Activated CD8-positive, alpha-beta memory T cell treated with anti-CD3 and anti-CD28 coated beads, Interleukin-2, amount 50 U/mL, for 4 hours (primary cell): ENCODE results near the gene FTO.
"Not testable (repeated sequence)": the region's sequence is repeated elsewhere in the genome, so short reads cannot be mapped to it uniquely, and the experiment has no call there.

Experiments used
- DNase-seq: peaks from one replicate; pipeline ENCODE4 v3.0.0-alpha.2; 2020

The FTO gene

DNA sequence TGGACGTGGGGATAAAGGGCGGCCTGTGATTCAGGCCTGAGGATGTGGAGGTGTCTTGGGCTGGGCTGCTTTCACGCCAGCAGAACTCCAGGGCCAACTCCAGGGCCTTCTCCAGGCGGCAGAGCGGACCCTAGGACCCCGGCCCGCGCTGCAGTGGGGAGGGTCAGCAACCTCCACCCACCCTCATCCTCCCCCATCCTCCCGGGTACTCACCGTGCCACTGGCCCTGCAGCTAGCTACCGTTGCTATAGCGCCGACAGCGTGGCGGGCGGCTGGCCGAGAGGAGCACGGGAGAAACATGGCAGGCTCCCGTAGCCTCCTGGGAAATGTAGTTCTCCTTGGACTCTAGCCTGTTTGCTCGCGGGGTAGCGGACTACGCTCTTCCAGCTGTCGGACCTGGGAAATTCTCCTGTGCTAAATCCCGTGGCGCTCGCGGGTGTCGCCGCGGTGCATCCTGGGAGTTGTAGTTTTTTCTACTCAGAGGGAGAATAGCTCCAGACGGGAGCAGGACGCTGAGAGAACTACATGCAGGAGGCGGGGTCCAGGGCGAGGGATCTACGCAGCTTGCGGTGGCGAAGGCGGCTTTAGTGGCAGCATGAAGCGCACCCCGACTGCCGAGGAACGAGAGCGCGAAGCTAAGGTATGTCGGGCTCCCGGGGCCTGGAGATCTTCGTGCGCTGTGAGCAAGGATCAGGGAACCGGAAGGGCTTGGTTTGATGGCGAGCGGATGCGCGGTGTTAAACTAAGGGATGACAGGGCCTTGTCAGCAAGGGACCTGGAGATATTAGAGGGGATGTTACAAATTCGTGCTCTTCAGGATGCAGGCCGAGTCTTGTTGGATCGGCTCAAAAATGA is at the start of gene FTO, which contains the start of gene RPGRIP1L:
TSS of gene FTO (plus strand) at position 567 of the 855 bp plus-strand sequence.
TSS of gene RPGRIP1L (minus strand) at position 270 of the 855 bp plus-strand sequence. CDS start 3,136 bp downstream, outside the sequence.
- DNase-seq, result peak; percentile 97

DNA sequence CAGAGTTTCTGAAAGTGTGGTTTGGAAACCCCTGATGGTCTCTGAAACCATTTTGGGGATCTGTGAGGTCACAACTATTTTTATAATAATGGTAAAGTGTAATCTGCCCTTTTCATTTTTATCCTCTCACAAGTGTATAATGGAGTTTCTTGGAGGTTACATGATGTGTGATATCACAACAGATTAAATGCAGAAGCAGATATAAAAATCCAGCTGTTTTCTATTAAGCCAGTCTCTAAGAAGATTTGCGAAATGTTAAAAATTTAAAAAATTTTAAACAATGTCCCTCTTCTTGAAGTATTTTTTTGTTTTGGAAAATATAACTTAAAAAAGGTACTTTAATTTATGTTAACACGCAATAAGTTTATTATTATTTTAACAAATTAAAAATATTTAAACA is 49.0 kb upstream of the FTO start:
- no peak for DNase-seq

DNA sequence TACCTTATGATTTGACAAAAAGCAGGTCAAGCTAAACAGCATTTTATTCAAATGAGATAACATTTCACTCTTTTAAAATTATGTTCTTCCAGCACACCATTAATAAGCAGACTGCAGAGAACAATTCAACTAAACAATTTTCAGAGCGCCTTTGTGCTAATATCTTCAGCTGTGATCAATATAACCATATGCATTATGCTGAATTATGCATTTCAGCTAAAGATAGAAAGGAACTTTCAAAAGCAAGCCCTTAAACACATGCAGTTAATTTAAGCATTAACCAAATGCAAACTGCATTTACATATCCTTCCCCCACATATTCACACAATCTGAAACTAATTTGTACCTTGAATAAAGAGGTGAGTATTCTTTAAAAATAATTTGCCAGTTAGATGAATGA is 41.9 kb upstream of the FTO start:
- DNase-seq, result no peak

DNA sequence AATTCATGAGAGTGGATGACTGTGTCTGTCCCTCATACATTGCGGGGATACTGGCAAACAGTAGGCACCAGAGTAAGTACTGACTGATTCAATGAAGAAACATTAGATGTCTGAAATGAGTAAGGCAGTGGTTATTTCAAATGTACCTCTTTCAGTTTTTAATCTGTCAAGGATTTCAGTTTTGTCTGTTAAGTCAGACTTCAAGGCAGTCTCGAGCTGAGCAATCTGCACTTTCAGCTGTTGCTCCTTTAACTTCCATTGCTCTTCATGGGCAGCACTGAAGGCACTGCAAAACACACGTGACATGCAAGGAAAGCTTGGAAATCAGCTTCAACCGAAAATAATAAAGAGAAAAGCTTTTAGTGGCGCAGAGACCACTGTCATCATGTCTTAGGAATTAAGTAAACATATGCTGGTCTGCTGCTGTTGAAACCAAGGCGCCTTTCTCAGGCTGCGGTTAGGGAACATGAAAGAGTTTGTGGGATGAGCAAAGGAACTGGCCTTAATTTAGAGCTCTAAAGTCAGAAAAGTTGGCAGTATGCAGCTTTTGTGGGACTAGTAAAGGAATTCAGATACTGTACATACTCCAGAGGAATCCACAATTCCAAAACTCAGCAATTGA is 39.1 kb upstream of the FTO start:
- DNase-seq, result no peak

DNA sequence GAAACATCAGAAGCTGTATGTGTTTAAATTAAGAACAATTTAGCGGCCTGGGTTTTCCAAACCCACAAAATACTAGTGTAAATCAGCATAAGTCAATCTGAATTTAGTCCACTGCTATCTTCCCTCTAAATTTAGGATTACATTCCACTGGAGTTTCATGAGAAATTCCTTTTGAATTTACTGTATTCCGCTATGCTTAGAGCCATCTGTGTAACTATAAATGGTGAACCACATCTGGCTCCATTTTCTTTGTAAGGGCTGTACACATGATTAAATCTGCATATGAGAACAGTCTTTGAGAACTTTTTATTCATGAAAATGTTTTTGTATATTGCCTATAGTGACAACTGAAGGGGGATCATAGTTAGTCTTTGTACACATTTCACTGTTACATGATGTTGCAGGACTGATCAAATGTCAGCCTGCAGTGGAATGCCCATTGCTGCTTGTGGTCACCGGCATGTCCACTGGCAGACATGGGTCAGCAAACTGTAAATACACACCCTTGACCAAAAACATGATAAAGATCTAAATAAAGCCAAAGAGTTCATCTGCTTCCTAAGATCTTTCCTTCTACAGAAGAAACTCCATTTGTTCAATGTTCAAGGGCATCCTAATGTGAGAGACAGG is 37.1 kb upstream of the FTO start:
- no peak for DNase-seq

DNA sequence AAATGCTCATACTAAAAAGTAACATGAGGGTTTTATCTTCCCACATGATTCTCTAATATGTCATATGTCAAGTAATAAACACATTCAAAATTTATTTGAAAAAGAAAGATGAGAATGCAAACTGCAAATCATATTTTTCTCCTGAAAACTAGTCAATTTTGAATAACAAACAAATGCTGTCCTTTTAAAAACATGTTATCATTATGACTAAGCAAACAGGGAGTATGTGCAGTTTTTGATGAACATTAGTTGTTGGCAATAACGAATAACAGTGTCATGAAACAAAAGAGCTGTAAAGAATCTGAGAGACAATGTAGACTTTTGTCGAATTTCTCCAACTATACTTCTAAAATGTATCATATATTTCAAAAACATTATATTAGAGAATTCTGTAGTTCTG is 35.1 kb upstream of the FTO start:
- no peak for DNase-seq

DNA sequence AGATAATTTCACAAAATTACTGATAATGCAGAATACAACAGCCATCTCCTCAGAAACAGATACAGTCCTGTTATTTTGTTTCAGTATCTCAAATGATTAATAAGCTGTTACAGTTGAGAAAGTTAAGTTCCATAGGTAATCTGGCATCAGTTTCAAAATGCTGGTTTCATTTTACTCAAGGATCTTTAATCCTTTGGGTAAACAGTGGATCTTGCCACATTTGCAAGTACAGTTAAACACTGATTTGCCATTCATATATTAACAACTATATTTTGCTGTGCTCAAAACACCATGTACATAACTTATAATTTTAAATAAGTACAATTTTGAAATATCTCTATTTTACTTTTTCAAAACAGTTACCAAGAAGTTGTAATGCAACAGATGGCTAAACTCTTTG is 31.5 kb upstream of the FTO start:
- no peak for DNase-seq

DNA sequence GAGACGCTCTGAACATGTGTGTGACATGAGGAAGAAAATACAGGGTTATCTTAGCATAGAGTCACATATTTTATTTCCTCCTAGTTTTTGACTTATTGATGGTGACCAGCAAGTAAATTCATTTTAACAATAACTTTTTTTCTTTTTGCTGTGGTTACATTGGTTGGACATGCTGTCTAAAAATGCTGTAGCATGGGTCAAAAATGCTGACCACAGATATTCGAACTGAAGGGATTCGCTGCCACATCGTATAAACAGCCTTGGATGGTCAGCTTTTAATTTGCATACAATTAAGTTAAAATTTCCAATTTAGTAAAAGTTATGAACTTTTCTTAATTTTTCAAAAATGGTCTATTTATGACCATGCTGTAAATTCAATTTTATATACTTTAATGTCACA is 30.8 kb upstream of the FTO start:
- DNase-seq, result no peak

DNA sequence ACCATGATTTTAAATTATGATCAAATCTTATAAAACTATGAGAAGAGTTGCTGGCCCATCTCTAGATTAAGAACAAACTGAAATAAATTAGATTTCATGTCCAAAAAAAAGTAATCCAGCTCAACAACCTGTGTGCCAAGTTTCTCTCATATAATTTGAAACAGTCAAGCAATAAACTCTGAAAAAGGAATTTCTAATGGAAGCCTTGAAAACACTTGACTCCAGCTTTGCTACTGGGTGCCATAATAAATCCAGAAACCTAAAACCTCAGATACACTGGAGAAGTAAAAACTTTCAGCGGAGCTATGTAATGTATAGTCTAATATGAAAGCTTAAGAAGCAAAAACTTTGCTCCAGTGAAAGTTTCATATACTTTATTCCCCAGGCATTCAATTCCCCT is 25.8 kb upstream of the FTO start:
- no peak for DNase-seq

DNA sequence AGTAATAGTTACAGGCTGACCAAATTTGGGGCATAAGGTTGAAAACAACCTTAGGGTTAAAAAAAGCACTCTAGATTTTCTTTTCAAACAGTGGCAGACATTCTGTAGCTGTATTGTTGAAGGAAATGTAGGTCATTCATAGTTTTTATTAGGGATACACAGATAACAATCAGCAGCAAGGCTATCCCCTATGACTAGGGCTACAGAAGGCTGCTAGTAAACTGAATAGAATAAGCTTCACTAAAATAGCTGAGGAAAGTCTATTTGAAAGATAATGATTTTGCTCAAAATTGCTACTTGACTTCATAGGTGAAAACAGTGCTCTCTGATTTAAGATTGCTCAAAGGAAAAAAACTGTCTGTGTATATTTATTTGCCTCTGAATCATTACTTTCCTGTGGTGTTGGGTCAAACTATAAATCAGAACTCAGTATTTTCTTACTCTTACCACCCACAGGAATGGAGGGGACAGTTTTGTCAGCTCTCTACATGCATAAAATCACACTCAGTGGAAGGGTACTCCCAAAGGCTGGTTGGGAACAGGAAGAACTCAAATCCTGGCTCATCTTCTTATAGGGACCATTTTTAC is 25.1 kb upstream of the FTO start:
- no peak for DNase-seq

DNA sequence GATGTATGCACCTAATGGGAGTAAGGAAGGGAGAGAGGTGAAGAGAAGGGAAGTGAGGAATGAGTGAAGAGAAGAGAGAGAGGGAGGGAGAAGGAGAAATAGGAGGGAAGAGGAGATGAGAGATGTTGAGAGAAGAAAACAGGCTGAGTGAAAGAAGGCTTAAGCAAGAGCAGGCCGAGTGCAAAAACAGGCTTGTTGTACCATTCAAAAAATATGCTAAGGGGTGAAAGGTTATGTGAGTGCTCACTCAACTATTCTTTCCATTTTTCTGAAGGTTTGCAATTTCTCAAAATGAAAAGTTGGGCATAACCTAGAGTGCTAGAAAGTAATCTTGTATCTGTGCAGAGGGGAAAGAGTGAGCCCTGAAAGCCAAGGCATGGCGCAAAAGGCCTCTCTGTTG is 23.2 kb upstream of the FTO start:
- no peak for DNase-seq

DNA sequence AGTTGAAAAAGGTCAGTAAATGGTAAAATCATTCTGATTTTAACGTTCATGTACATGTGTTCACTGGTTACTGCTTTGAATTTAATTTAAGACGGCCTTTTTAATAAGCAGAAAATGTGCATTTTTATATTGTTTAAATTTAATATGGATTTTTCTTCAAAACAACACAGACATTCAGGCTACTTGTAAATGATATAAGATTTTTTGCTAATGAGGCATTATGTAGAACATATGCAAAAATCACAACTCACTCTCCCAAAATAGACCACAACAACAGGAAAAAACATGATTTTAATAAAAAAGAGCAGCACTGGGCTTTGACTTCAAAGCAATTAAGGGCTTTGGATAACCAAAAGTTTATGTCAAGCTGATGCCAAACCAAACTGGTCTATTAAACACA is 22.6 kb upstream of the FTO start:
- DNase-seq, result no peak

DNA sequence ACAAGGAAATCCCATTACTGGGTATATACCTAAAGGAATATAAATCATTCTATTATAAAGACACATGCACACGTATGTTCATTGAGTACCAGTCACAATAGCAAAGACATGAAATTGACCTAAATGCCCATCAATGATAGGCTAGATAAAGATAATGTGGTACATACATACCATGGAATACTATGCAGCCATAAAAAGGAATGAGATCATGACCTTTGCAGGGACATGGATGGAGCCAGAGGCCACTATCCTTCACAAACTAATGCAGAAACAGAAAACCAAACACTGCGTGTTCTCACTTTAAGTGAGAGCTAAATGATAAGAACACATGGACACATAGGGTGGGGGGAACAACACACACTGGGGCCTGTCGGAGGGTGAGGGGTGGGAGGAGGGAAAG is 18.6 kb upstream of the FTO start:
- DNase-seq, result not testable (repeated sequence)

DNA sequence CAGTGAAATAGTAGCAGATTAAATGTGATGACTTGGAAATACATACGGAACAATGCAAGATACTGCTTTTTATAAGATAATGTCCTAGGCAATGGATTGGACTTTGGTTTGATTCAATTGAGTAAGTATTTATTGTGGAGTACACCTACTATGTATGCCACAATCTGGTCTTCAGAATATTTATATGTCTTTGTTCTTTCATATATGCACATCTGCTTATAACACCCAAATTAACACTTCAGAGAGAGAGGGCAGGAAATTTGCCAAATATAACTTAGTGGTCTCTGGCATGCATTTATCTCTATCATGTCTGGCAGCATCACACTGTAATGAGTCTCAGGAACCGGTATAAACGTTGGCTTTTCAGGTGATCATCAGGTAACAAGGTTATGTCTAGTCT is 17.2 kb upstream of the FTO start:
- no peak for DNase-seq

DNA sequence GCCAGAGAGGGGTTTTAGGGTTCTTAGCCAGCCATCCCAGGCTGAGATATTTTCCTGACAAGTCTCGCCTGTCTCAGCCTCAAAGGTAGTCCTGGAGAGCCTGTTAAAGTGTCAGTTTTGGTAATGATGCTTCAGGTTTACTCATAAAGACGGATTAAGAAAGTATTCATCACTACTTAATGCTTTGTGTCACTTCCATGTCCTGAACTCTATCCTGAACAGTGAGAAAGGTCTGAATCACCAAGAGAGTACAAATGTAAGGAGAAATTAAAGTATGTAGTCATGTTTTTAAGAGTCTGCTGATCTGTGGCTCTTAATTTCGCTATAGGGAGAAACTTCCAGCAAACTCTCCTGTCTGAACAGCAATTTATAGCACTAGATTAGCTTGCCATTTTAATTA is 14.3 kb upstream of the FTO start:
- DNase-seq, result no peak

DNA sequence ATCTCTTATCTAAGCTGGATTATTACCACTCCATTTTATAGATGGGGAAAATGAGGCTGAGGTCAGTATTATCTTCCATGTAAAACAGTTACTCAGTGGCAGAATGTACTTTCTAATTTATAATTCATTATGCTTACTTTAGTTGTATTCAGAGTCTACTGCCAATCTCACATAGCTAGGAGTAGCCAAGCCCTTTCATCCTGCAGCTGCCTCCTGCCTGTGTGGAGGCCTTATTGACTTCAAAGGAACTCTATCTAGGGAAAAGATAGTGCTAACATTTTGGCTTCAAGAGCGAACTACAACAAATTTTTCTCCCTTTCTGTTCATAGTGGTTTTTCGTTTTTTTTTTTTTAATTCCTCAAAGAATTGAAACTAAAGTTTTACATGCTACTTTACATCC is 13.2 kb upstream of the FTO start:
- no peak for DNase-seq

DNA sequence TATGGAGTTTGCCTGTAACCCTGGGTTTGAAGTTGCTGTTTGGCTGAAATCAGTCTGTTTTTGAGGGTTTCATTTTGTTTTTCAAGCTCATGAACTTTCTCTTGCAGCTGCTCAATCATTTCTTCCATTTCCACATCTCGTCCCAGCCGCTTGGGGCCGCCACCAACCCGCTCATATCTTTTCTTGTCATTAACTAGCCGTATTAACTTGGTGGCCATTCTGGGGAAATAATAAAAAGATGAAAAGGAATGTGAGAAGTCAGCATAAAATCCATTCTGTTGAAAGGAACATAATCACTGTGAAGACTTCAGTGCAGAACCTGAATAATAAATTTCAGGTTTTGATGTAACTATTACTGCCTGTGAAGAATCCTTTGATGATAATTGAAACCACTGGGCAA is 11.8 kb upstream of the FTO start:
- no peak for DNase-seq

DNA sequence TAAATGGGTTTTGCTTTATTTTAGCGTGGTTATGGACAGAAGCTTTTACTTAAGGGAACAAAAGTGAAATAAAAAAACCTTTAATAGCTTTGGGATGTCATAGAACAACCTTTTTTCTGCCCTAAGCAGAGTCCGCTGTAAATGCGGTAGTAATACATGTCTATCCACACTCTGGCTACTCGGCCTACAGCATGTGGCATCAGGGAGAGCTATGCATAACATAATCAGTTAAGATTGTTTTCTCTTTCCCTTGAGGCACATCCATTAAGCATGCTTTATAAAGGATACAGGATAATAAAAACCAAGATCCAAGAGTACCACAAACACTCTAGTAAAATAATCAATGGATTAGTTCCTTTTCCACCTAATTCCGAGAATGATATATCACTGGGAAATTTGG is 10.6 kb upstream of the FTO start:
- no peak for DNase-seq

DNA sequence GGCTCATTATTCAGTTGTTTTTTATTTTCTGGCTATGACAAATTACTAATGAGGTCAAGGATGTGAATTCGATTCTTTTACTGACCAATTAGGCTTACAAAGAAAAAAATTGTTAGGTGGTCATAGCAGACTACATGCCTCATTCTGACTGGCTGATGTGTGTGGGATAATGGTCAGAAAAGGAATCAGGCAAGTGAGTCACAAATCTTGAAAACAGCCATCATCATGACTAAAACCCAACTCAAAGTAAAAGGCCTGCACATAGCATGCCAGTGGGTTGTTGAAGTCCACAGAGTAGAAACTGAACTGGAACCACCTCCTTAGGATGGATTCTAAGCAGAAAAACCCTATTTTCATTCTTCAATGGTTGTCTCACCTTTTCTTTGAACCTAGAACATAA is 8.9 kb upstream of the FTO start:
- no peak for DNase-seq

DNA sequence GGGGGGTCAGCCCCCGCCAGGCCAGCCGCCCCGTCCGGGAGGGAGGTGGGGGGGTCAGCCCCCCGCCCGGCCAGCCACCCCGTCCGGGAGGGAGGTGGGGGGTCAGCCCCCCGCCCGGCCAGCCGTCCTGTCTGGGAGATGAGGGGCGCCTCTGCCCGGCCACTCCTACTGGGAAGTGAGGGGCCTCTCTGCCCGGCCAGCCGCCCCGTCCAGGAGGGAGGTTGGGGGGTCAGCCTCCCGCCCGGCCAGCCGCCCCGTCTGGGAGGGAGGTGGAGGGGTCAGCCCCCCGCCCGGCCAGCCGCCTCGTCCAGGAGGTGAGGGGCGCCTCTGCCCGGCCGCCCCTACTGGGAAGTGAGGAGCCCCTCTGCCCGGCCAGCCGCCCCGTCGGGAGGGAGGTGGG is 5.7 kb upstream of the FTO start:
- not testable (repeated sequence) for DNase-seq

DNA sequence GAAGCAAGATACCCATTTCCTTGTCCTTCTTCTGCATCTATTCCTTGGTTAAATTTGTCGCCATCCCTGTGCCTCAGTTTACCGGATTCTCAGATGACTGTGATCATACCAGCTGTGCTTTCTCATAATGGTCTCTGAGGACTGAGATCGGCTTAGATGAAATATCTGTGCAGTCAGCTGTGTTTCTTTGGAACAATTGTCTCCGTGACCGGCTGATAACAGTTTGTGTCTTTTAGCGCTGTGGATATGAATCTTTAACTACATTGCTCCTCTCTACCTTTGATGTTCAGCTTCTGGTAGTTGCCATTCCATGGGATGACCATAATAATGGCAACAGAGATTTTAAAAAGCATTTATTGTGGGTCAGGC is 473 bp downstream of the FTO start:
- no peak for DNase-seq

DNA sequence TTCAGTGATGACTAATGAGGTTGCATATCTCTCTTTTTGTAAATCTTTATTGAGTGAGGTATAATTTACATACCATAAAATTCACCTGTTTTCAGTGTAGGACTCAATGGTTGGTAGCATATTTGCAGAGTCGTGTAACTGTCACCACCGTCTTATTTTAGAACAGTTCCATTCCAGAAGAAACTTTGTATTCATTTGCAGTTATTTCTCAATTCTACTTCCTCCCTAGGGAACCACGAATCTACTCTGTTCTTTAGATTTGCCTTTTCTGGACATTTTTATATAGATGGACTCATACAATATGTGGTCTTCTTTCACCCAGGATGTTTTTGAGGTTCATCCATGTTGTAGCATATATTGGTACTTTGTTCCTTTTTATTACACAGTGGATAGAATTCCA is 3.7 kb downstream of the FTO start:
- DNase-seq, result no peak

DNA sequence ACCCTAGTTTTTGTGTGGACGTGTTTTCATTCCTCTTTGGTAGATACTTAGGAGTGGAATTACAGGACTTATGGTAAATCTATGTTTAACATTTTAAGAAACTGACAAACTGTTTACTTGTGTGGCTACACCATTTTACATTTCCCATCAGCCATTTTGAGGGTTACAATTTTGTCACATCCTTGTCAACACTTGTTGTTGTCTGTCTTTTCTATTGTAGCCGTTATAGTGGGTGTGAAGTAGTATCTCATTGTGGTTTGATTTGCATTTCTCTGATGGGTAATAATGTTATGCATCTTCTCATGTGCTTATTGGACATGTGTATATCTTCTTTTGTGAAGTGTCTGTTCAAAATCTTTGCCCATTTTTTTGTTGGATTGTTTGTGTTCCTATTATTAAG is 4.5 kb downstream of the FTO start:
- DNase-seq, result no peak

DNA sequence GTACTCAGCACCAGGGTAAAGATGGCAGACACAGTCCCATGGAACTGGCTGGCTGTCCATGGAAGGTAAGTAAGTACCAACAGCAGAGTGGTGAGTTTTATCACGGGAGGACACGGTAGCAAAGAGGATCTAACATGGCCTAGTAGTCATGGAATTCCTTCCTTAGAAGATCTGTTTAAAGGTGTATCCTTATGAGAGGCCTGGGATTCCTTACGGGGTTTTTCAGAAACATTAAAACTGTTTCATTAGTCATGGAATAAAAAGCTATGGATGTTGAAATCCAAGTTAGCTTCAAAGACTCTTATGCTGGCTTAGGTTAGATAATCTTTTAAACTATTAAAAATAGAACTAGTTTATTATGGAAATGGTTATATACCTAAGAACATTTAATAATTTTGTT is 7.4 kb downstream of the FTO start:
- no peak for DNase-seq
